ENCODE data around the gene VKORC1. TPM values are rescaled to one million over a fixed set of nuclear protein-coding genes. Genes with fewer than 3 reads are reported as not detected.

VKORC1 gene
- total RNA-seq, 1 donor, result 147 TPM

- Histone ChIP-seq H3K27ac (ENCODE audit: low read depth, low read length) (peak overlapping the region; percentile 94), H3K27me3 (ENCODE audit: insufficient read depth, low read length) (no peaks in the 10 kb centered on the region), H3K9me3 (ENCODE audit: low read depth, low read length) (no peaks in the 10 kb centered on the region), H3K4me1 (ENCODE audit: insufficient read depth, low read length) (peaks cover 13% of the 10 kb centered on the region), H3K79me2 (ENCODE audit: insufficient read depth, low read length) (peaks cover 74% of the 10 kb centered on the region), H3K4me3 (ENCODE audit: insufficient read depth, low read length) (no peak overlapping the region), H3K36me3 (ENCODE audit: insufficient read depth, low read length) (peaks cover 35% of the 10 kb centered on the region), H3K4me2 (ENCODE audit: insufficient read depth, low read length) (peak overlapping the region; percentile 65), H4K20me1 (ENCODE audit: insufficient read depth, low read length) (no peaks in the 10 kb centered on the region), H2AFZ (ENCODE audit: low read length) (no peak overlapping the region)
- no peak for TF ChIP-seq CTCF (IDR thresholded peaks at IDR 0.05; ENCODE audit: extremely low read depth, low read depth, low read length)
- DNase-seq (ENCODE audit: insufficient read length, low spot score, missing footprints), result peak; percentile 80
These were observed 30.6 kb downstream of the VKORC1 start for GRCh38 chr16:31063843-31064611.

GRCh38 chr16:31063495-31063842 is 31.1 kb downstream of the VKORC1 start:
- TF ChIP-seq CTCF (IDR thresholded peaks at IDR 0.05; ENCODE audit: extremely low read depth, low read depth, low read length), result no peak
- DNase-seq (ENCODE audit: insufficient read length, low spot score, missing footprints), result peak; percentile 29
- peaks cover 68% of the 10 kb centered on the region for H3K79me2 ChIP-seq (ENCODE audit: insufficient read depth, low read length)
- no peaks in the 10 kb centered on the region for H4K20me1 ChIP-seq (ENCODE audit: insufficient read depth, low read length)
- peaks cover 13% of the 10 kb centered on the region for H3K4me1 ChIP-seq (ENCODE audit: insufficient read depth, low read length)
- no peaks in the 10 kb centered on the region for H3K9me3 ChIP-seq (ENCODE audit: low read depth, low read length)
- H3K4me3 ChIP-seq (ENCODE audit: insufficient read depth, low read length), result no peak overlapping the region
- H3K4me2 ChIP-seq (ENCODE audit: insufficient read depth, low read length), result no peak overlapping the region
- no peak overlapping the region for H2AFZ ChIP-seq (ENCODE audit: low read length)
- peak overlapping the region; percentile 94 for H3K27ac ChIP-seq (ENCODE audit: low read depth, low read length)
- H3K27me3 ChIP-seq (ENCODE audit: insufficient read depth, low read length), result no peaks in the 10 kb centered on the region
- H3K36me3 ChIP-seq (ENCODE audit: insufficient read depth, low read length), result peaks cover 35% of the 10 kb centered on the region

GRCh38 chr16:31061813-31062440 is 32.7 kb downstream of the VKORC1 start:
- DNase-seq (ENCODE audit: insufficient read length, low spot score, missing footprints), result peak; percentile 32
- Histone ChIP-seq H2AFZ (ENCODE audit: low read length) (no peak overlapping the region), H3K79me2 (ENCODE audit: insufficient read depth, low read length) (peaks cover 56% of the 10 kb centered on the region), H4K20me1 (ENCODE audit: insufficient read depth, low read length) (no peaks in the 10 kb centered on the region), H3K36me3 (ENCODE audit: insufficient read depth, low read length) (peaks cover 35% of the 10 kb centered on the region), H3K4me1 (ENCODE audit: insufficient read depth, low read length) (peaks cover 13% of the 10 kb centered on the region), H3K27me3 (ENCODE audit: insufficient read depth, low read length) (no peaks in the 10 kb centered on the region), H3K4me3 (ENCODE audit: insufficient read depth, low read length) (no peak overlapping the region), H3K4me2 (ENCODE audit: insufficient read depth, low read length) (no peak overlapping the region), H3K9me3 (ENCODE audit: low read depth, low read length) (no peaks in the 10 kb centered on the region), H3K27ac (ENCODE audit: low read depth, low read length) (no peak overlapping the region)
- TF ChIP-seq CTCF (IDR thresholded peaks at IDR 0.05; ENCODE audit: extremely low read depth, low read depth, low read length), result no peak

GRCh38 chr16:31061126-31061812 is 33.3 kb downstream of the VKORC1 start:
- no peak for TF ChIP-seq CTCF (IDR thresholded peaks at IDR 0.05; ENCODE audit: extremely low read depth, low read depth, low read length)
- H3K36me3 ChIP-seq (ENCODE audit: insufficient read depth, low read length), result peaks cover 35% of the 10 kb centered on the region
- H3K4me2 ChIP-seq (ENCODE audit: insufficient read depth, low read length), result no peak overlapping the region
- no peak overlapping the region for H2AFZ ChIP-seq (ENCODE audit: low read length)
- H3K27me3 ChIP-seq (ENCODE audit: insufficient read depth, low read length), result no peaks in the 10 kb centered on the region
- no peaks in the 10 kb centered on the region for H4K20me1 ChIP-seq (ENCODE audit: insufficient read depth, low read length)
- DNase-seq (ENCODE audit: insufficient read length, low spot score, missing footprints), result peak; percentile 22
- no peaks in the 10 kb centered on the region for H3K9me3 ChIP-seq (ENCODE audit: low read depth, low read length)
- H3K4me1 ChIP-seq (ENCODE audit: insufficient read depth, low read length), result peaks cover 13% of the 10 kb centered on the region
- no peak overlapping the region for H3K4me3 ChIP-seq (ENCODE audit: insufficient read depth, low read length)
- H3K27ac ChIP-seq (ENCODE audit: low read depth, low read length), result no peak overlapping the region
- H3K79me2 ChIP-seq (ENCODE audit: insufficient read depth, low read length), result peaks cover 49% of the 10 kb centered on the region
